Stimulated activated naive CD8-positive, alpha-beta T cell treated with anti-CD3 and anti-CD28 coated beads, Interleukin-15, amount 100 ng/mL, for 72 hours (primary cell): ENCODE data around the gene KRTAP5-4.
A peak's percentile ranks its signal among the peaks of the same experiment; 100 is the strongest.
"Not testable (repeated sequence)": the region's sequence is repeated elsewhere in the genome, so short reads cannot be mapped to it uniquely, and the experiment has no call there.

Experiments used
- ATAC-seq: fragments of 150-1000 bp; cut with Tn5 transposase; 2 replicates; pipeline ENCODE4 v1.10.0; 2021; ENCODE audit warnings: mild to moderate bottlenecking, moderate library complexity
- DNase-seq, 2 donors: peaks; one replicate each; pipeline ENCODE4 v3.0.0; 2021 to 2022
- H3K27ac Mint-ChIP-seq, 2 donors: one replicate each; pipeline ENCODE4 v1.8.0; 2022; ENCODE audit warnings: mild to moderate bottlenecking in 2 of 2, mixed read lengths in 2 of 2, moderate library complexity in 2 of 2
- H3K27me3 Mint-ChIP-seq: one replicate; pipeline ENCODE4 v1.8.0; 2022; ENCODE audit warnings: mixed read lengths
- H3K4me1 Mint-ChIP-seq: one replicate; pipeline ENCODE4 v1.8.0; 2022; ENCODE audit warnings: mild to moderate bottlenecking, mixed read lengths
- H3K4me3 Mint-ChIP-seq, 2 donors: one replicate each; pipeline ENCODE4 v1.8.0; 2022; ENCODE audit warnings: mild to moderate bottlenecking in 2 of 2, mixed read lengths in 2 of 2, moderate library complexity in 1 of 2
- H3K9me3 Mint-ChIP-seq, 2 donors: one replicate each; pipeline ENCODE4 v1.8.0; 2022; ENCODE audit warnings: mixed read lengths in 2 of 2

KRTAP5-4 gene

GRCh38 chr11:1576825-1577224 lies 45.1 kb downstream of the KRTAP5-4 start:
- peak overlapping the region in 1 of 2 donors; percentile 76 for H3K27ac Mint-ChIP-seq
- no peak for ATAC-seq
- H3K4me3 Mint-ChIP-seq: no peak overlapping the region

GRCh38 chr11:1575756-1576155 lies 46.2 kb downstream of the KRTAP5-4 start:
- not testable (repeated sequence) for H3K4me3 Mint-ChIP-seq, DNase-seq, H3K27ac Mint-ChIP-seq, ATAC-seq
- Mint-ChIP-seq H3K4me1 (peaks cover 18% of the 10 kb centered on the region), H3K27me3 (peaks cover 34% of the 10 kb centered on the region), H3K9me3 (peaks cover 5 to 12% of the 10 kb centered on the region in 2 donors)

More at GRCh38 chr11:1576825-1577224, 45.1 kb downstream of the KRTAP5-4 start:
- DNase-seq: no peak
- peaks cover 16% of the 10 kb centered on the region for H3K4me1 Mint-ChIP-seq
- peaks cover 5 to 20% of the 10 kb centered on the region in 2 donors for H3K9me3 Mint-ChIP-seq
- H3K27me3 Mint-ChIP-seq: peaks cover 34% of the 10 kb centered on the region

DNA sequence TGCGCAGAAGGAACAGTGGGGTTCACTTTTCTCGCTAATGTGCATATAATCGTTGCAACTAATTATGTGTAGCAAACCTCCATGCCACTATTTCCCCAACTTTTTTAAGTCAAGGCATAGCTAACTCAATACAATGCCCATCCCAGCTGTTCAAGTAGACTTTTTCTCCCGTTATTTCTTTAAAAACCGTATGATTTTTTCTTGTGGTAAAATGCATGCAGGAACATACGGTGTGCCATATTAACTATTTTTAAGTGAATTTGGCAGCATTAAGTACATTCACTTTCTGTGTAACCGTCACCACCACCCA lies 47.0 kb downstream of the KRTAP5-4 start:
- H3K4me3 Mint-ChIP-seq: peak overlapping the region in 1 of 2 donors; percentile 15
- peaks cover 5 to 12% of the 10 kb centered on the region in 2 donors for H3K9me3 Mint-ChIP-seq
- peaks cover 23% of the 10 kb centered on the region for H3K4me1 Mint-ChIP-seq
- DNase-seq: no peak
- H3K27ac Mint-ChIP-seq: no peak overlapping the region
- peaks cover 34% of the 10 kb centered on the region for H3K27me3 Mint-ChIP-seq
- no peak for ATAC-seq

DNA sequence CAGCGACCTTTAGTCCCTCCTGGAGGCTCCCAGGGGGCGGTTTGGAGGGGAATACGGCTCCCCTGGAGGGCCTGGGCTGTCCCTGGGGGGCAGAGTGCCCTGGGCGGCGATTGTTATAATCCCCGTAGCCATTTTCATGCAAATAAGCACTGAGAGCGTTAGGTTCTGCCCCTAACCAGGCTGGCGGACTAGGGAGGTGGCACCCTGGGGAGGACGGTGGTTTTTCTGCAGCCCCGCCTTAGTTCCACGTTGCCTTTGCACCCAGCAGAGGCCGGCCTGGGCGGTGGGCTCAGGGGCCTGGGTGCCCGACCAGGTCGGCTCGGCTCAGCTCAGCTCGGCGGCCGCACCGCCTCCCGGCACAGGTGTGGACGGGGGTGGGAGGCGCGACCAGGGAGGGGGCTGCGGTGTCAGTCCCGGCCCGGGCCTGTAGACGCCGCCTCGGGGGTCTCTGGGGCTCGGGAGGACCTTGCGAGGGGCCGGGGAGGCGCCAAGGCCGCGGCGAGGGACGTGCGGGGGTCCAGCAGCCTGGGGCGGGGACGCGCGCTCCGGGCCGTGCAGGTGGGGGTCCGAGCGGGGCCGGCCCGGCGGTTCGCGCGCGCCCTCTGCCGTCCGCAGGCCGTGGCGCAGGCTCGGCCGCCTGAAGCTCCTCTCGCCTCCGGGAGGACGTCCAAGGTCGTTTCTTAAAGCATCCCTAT lies 47.6 kb downstream of the KRTAP5-4 start:
- H3K4me3 Mint-ChIP-seq: peak overlapping the region; percentile 51 to 73
- H3K27ac Mint-ChIP-seq: no peak overlapping the region
- peaks cover 5 to 12% of the 10 kb centered on the region in 2 donors for H3K9me3 Mint-ChIP-seq
- peaks cover 28% of the 10 kb centered on the region for H3K4me1 Mint-ChIP-seq
- peak; percentile 63 to 70 for DNase-seq
- H3K27me3 Mint-ChIP-seq: peaks cover 37% of the 10 kb centered on the region
- ATAC-seq: peak; percentile 70

- peaks cover 5 to 10% of the 10 kb centered on the region in 2 donors for H3K9me3 Mint-ChIP-seq
- ATAC-seq (peak; percentile 20), DNase-seq (peak in 1 of 2 donors; percentile 34)
- no peak overlapping the region for H3K27ac Mint-ChIP-seq
- H3K4me1 Mint-ChIP-seq: peaks cover 32% of the 10 kb centered on the region
- H3K4me3 Mint-ChIP-seq: peak overlapping the region; percentile 51 to 73
- H3K27me3 Mint-ChIP-seq: peaks cover 40% of the 10 kb centered on the region
Observed at GRCh38 chr11:1573903-1574237, 48.1 kb downstream of the KRTAP5-4 start.

GRCh38 chr11:1573077-1573902 lies 48.6 kb downstream of the KRTAP5-4 start:
- peaks cover 4% of the 10 kb centered on the region in 2 donors for H3K9me3 Mint-ChIP-seq
- H3K27me3 Mint-ChIP-seq: peaks cover 36% of the 10 kb centered on the region
- peak; percentile 41 for ATAC-seq
- H3K4me1 Mint-ChIP-seq: peaks cover 37% of the 10 kb centered on the region
- H3K27ac Mint-ChIP-seq: no peak overlapping the region
- H3K4me3 Mint-ChIP-seq: peak overlapping the region; percentile 51 to 73
- DNase-seq: peak; percentile 45 to 46

DNA sequence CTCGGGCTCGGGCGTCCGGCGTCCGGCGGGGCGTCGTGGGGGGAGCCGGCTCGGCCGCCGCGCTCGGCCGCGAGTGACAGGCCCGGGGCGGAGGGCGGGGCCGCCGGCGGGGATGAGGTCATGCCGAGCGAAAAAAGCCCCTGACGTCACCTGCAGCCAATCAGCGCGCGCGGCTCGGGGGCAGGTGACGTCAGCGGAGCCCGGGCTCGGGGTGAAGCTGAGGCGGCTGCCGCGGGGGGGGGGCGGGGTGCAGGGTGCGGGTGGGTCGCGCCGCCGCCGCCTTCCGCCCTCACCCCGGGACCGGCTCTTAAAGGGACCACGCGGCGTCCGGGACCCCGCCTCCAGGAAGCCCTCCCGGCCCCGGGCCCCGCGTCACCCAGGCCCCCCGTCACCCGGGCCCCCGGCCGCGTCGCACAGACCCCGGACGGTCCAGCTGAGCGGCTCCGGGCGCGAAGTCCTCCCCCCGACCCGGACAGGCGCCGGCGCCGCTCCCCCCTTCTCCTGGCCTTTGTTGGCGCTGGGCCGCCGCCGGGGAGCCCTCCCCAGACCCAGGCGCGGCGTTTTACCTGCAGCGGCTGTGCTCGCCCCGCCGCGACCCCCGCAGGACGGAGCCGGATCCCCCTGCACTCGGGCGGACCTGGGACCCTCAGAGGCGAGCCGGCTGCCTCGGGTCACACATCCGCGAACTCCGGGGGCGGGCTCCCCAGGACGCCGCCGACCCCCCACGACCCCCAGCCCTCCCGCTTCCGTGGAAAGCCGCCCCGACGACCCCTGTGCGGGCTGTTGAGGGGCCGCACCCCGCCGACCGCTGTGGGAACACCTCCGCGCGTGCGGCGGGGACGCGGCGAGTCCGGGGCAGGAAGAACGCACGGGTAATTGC lies 49.5 kb downstream of the KRTAP5-4 start, which contains the start of gene DUSP8:
Gene DUSP8 (minus strand): TSS at position 75 of the 880 bp plus-strand sequence. CDS start 6,445 bp downstream, outside the sequence.
- peak within 1 kb of the TSS; percentile 37 to 73 for H3K4me3 Mint-ChIP-seq
- peak; percentile 88 to 90 for DNase-seq
- peak within 1 kb of the TSS in 1 of 2 donors; percentile 54 for H3K27ac Mint-ChIP-seq
- ATAC-seq: peak; percentile 67
- no peaks in the 10 kb centered on the region for H3K9me3 Mint-ChIP-seq
- H3K4me1 Mint-ChIP-seq: peaks cover 37% of the 10 kb centered on the region
- peaks cover 32% of the 10 kb centered on the region for H3K27me3 Mint-ChIP-seq

GRCh38 chr11:1571760-1572196 lies 50.2 kb downstream of the KRTAP5-4 start:
- peak; percentile 8 for ATAC-seq
- peaks cover 32% of the 10 kb centered on the region for H3K27me3 Mint-ChIP-seq
- H3K4me3 Mint-ChIP-seq: no peak overlapping the region
- DNase-seq: no peak
- no peak overlapping the region for H3K27ac Mint-ChIP-seq
- H3K9me3 Mint-ChIP-seq: no peaks in the 10 kb centered on the region
- H3K4me1 Mint-ChIP-seq: peaks cover 37% of the 10 kb centered on the region
